ENCODE measurements around the gene NABP1. TPM values are rescaled to one million over a fixed set of nuclear protein-coding genes. Genes with fewer than 3 reads are reported as not detected.

The NABP1 gene
- total RNA-seq, 1 experiment from 2014 or later, result 5.8 TPM

GRCh38 chr2:191714925-191715324 is 37.0 kb downstream of the NABP1 start (continued):
- TF ChIP-seq ATF6 (CRISPR knock-in tag; IDR thresholded peaks at IDR 0.05), result no peak
- no peak for TF ChIP-seq ZNF138 (CRISPR knock-in tag; conservative IDR thresholded peaks at IDR 0.05)
- TF ChIP-seq, protein P1, sequence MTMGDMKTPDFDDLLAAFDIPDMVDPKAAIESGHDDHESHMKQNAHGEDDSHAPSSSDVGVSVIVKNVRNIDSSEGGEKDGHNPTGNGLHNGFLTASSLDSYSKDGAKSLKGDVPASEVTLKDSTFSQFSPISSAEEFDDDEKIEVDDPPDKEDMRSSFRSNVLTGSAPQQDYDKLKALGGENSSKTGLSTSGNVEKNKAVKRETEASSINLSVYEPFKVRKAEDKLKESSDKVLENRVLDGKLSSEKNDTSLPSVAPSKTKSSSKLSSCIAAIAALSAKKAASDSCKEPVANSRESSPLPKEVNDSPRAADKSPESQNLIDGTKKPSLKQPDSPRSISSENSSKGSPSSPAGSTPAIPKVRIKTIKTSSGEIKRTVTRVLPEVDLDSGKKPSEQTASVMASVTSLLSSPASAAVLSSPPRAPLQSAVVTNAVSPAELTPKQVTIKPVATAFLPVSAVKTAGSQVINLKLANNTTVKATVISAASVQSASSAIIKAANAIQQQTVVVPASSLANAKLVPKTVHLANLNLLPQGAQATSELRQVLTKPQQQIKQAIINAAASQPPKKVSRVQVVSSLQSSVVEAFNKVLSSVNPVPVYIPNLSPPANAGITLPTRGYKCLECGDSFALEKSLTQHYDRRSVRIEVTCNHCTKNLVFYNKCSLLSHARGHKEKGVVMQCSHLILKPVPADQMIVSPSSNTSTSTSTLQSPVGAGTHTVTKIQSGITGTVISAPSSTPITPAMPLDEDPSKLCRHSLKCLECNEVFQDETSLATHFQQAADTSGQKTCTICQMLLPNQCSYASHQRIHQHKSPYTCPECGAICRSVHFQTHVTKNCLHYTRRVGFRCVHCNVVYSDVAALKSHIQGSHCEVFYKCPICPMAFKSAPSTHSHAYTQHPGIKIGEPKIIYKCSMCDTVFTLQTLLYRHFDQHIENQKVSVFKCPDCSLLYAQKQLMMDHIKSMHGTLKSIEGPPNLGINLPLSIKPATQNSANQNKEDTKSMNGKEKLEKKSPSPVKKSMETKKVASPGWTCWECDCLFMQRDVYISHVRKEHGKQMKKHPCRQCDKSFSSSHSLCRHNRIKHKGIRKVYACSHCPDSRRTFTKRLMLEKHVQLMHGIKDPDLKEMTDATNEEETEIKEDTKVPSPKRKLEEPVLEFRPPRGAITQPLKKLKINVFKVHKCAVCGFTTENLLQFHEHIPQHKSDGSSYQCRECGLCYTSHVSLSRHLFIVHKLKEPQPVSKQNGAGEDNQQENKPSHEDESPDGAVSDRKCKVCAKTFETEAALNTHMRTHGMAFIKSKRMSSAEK (CRISPR knock-in tag; IDR thresholded peaks at IDR 0.05; ENCODE audit: borderline replicate concordance), result no peak
- no peak for TF ChIP-seq ELF4 (CRISPR knock-in tag; IDR thresholded peaks at IDR 0.05; ENCODE audit: low read depth)
- TF ChIP-seq, protein P2, sequence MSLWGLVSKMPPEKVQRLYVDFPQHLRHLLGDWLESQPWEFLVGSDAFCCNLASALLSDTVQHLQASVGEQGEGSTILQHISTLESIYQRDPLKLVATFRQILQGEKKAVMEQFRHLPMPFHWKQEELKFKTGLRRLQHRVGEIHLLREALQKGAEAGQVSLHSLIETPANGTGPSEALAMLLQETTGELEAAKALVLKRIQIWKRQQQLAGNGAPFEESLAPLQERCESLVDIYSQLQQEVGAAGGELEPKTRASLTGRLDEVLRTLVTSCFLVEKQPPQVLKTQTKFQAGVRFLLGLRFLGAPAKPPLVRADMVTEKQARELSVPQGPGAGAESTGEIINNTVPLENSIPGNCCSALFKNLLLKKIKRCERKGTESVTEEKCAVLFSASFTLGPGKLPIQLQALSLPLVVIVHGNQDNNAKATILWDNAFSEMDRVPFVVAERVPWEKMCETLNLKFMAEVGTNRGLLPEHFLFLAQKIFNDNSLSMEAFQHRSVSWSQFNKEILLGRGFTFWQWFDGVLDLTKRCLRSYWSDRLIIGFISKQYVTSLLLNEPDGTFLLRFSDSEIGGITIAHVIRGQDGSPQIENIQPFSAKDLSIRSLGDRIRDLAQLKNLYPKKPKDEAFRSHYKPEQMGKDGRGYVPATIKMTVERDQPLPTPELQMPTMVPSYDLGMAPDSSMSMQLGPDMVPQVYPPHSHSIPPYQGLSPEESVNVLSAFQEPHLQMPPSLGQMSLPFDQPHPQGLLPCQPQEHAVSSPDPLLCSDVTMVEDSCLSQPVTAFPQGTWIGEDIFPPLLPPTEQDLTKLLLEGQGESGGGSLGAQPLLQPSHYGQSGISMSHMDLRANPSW (CRISPR knock-in tag; conservative IDR thresholded peaks at IDR 0.05; ENCODE audit: low read depth), result no peak
- TF ChIP-seq GABPB1 (CRISPR knock-in tag; IDR thresholded peaks at IDR 0.05), result no peak

- TF ChIP-seq, protein P2 (CRISPR knock-in tag; conservative IDR thresholded peaks at IDR 0.05; ENCODE audit: low read depth), result no peak
- no peak for TF ChIP-seq FOXP1 (CRISPR knock-in tag; IDR thresholded peaks at IDR 0.05; ENCODE audit: borderline replicate concordance)
- TF ChIP-seq ESRRA (CRISPR knock-in tag; IDR thresholded peaks at IDR 0.05; ENCODE audit: borderline replicate concordance), result no peak
- no peak for TF ChIP-seq ZNF512 (CRISPR knock-in tag; IDR thresholded peaks at IDR 0.05; ENCODE audit: borderline replicate concordance)
- no peak for TF ChIP-seq CDX4 (CRISPR knock-in tag; IDR thresholded peaks at IDR 0.05; ENCODE audit: borderline replicate concordance)
- Mint-ChIP-seq H3K27me3 (ENCODE audit: low read depth) (no peaks in the 10 kb centered on the region), H3K27ac (no peak overlapping the region), H3K4me1 (no peaks in the 10 kb centered on the region), H3K9me3 (no peaks in the 10 kb centered on the region), H3K36me3 (no peaks in the 10 kb centered on the region), H3K4me3 (no peak overlapping the region)
- ATAC-seq (no peak), DNase-seq (ENCODE audit: low spot score) (no peak)
- POLR2A ChIA-PET, result no interaction called here
- CTCF ChIA-PET, result no interaction called here
These were observed 37.5 kb downstream of the NABP1 start for GRCh38 chr2:191715471-191715870.

All from WTC11 (cell line).